ENCODE measurements around the gene PHF2. TPM values are rescaled to one million over a fixed set of nuclear protein-coding genes. Genes with fewer than 3 reads are reported as not detected.

Gene PHF2
- total and polyA plus RNA-seq, 2 of the 4 experiments (the other 2 are of a cell fraction): 5.9 to 9.5 TPM

DNA sequence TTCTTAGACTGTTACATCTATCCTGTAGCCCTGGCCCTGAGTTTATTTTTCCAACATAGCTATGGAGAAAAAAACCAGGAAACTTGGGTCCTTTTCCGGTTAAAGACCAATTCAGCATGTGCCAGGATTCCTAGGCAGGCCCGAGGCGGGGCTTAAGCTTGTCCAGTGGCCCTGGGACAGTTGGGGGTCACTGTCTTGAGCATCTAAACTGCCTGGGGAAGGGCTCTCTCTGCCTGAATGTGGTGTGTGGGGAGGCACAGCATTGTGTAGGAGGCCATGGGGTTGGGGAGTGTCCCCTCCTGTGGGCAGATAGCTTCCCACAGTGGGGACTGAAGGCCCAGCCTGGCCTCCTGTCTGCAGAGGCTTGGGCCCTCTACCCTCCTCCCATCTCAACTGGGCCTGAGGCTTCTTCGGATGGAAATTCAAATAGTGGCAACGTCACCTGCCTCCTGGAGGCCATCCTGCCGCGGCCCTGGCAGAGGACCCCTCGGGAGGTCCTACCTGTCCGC, 88.8 kb downstream of the PHF2 start:
- peaks cover 5% of the 10 kb centered on the region for H4K20me1 ChIP-seq (ENCODE audit: insufficient read depth, low read length)
- no peak overlapping the region for H2AK5ac ChIP-seq (ENCODE audit: low read depth, low read length)
- H4K91ac ChIP-seq (ENCODE audit: insufficient read depth, low read depth, low read length): no peak overlapping the region
- H3K4me1 ChIP-seq (ENCODE audit: control insufficient read depth, insufficient read depth, low read length): no peaks in the 10 kb centered on the region
- POLR2A ChIA-PET (ENCODE audit: unreplicated experiment): no interaction called here
- no peak overlapping the region for H3K18ac ChIP-seq (ENCODE audit: low read depth, low read length)
- in situ Hi-C loops (cut with MboI; ENCODE audit: low sequenced_read_pairs) (no loop called here), intact Hi-C loops (cut with micrococcal nuclease) (loop anchor here (5.0 kb wide), 1 partner anchor 88 kb away; the partner anchor contains the start of gene PHF2), dilution Hi-C loops (cut with HindIII; ENCODE audit: low sequenced_read_pairs, unreplicated experiment) (no loop called here)
- H2BK5ac ChIP-seq (ENCODE audit: low read depth, low read length, poor library complexity, severe bottlenecking): no peak overlapping the region
- H3K79me1 ChIP-seq (ENCODE audit: low read depth in 1 of 2, low read length in 2 of 2): no peaks in the 10 kb centered on the region; a peak in 1 of 4 replicates
- H4K8ac ChIP-seq (ENCODE audit: low read depth in 2 of 2, low read length in 2 of 2): no peak overlapping the region
- no peak overlapping the region for H3K56ac ChIP-seq (ENCODE audit: extremely low read depth, insufficient read depth, low read length)
- H3K27ac ChIP-seq (ENCODE audit: insufficient read depth, low read length): no peak overlapping the region
- ATAC-seq (ENCODE audit: low read depth) (no peak), DNase-seq (no peak)
- no peak overlapping the region for H2BK15ac ChIP-seq (ENCODE audit: low read depth, low read length)
- peaks cover 37% of the 10 kb centered on the region for H3K36me3 ChIP-seq (ENCODE audit: control insufficient read depth, insufficient read depth, low read length)
- H3K4me3 ChIP-seq (ENCODE audit: insufficient read depth, low read depth, low read length): no peak overlapping the region
- H4K5ac ChIP-seq (ENCODE audit: low read depth, low read length): no peak overlapping the region
- H3K4ac ChIP-seq (ENCODE audit: low read depth, low read length): no peak overlapping the region
- H3K9me1 ChIP-seq (ENCODE audit: insufficient read depth, low read length): peaks cover 4% of the 10 kb centered on the region; the same call in 1 of the 2 replicates
- BruUV-seq (replicated peaks): no TSS peak
- H3K23ac ChIP-seq (ENCODE audit: low read depth, low read length): no peak overlapping the region
- H3K4me2 ChIP-seq (ENCODE audit: low read depth, low read length): no peak overlapping the region
- no peak overlapping the region for H3K9ac ChIP-seq (ENCODE audit: low read depth, low read length)
- no peak overlapping the region for H2AK9ac ChIP-seq (replicated peaks; ENCODE audit: low read depth, low read length, poor library complexity)
- H2BK20ac ChIP-seq (ENCODE audit: low read depth, low read length): no peak overlapping the region
- H3K9me3 ChIP-seq (ENCODE audit: control insufficient read depth, insufficient read depth, low read length): no peaks in the 10 kb centered on the region
- TF ChIP-seq MAZ (IDR thresholded peaks at IDR 0.05; ENCODE audit: borderline replicate concordance, low read depth, low read length) (no peak), POLR2A (IDR thresholded peaks at IDR 0.05; ENCODE audit: low read depth, low read length) (no peak), MXI1 (IDR thresholded peaks at IDR 0.05; ENCODE audit: borderline replicate concordance, low read depth, low read length) (no peak), BHLHE40 (IDR thresholded peaks at IDR 0.05; ENCODE audit: low read depth, low read length) (no peak), SMC3 (IDR thresholded peaks at IDR 0.05; ENCODE audit: low read depth, low read length) (no peak), MAFK (IDR thresholded peaks at IDR 0.05; ENCODE audit: low read depth, low read length) (no peak), CHD1 (IDR thresholded peaks at IDR 0.05; ENCODE audit: low read depth, low read length) (no peak), RFX5 (IDR thresholded peaks at IDR 0.05; ENCODE audit: low read depth, low read length) (no peak)
- TF ChIP-seq, protein P1, sequence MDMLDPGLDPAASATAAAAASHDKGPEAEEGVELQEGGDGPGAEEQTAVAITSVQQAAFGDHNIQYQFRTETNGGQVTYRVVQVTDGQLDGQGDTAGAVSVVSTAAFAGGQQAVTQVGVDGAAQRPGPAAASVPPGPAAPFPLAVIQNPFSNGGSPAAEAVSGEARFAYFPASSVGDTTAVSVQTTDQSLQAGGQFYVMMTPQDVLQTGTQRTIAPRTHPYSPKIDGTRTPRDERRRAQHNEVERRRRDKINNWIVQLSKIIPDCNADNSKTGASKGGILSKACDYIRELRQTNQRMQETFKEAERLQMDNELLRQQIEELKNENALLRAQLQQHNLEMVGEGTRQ (IDR thresholded peaks at IDR 0.05; ENCODE audit: low read depth, low read length): no peak
- no peak overlapping the region for H2BK120ac ChIP-seq (ENCODE audit: low read depth, low read length)
- CTCF ChIA-PET: no interaction called here
- H2AFZ ChIP-seq (replicated peaks; ENCODE audit: low read length, poor library complexity): no peak overlapping the region
- no CpG with 5 or more reads among the region's 9 CpGs for WGBS, 2 experiments (ENCODE audit: extremely low coverage in 2 of 2, insufficient read length in 1 of 2)
- no peaks in the 10 kb centered on the region for H3K27me3 ChIP-seq (ENCODE audit: control insufficient read depth, insufficient read depth, low read length)
- no peak overlapping the region for H3K14ac ChIP-seq (replicated peaks; ENCODE audit: low read depth, low read length)
